Spleen (tissue), 11 donors: Measurements from ENCODE around the gene MCCC1. TPM values are rescaled to one million over a fixed set of nuclear protein-coding genes. Genes with fewer than 3 reads are reported as not detected.

ENCODE experiments used
- DNase-seq: peaks from one replicate; pipeline ENCODE4 v3.0.0-alpha.2; 2020
- H3K27ac ChIP-seq, 8 donors: fragments of 200-600 bp; sonication (generic) in 7 of 8; 1 replicate in 4 of 8; 2 replicates in 4 of 8; pipeline versions ENCODE4 v1.5.0 to v1.8.0; 2016 to 2021; ENCODE audit warnings: inconsistent platforms in 4 of 8, mild to moderate bottlenecking in 4 of 8, moderate library complexity in 1 of 8
- H3K27me3 ChIP-seq, 7 donors: fragments of 200-600 bp; sonication (generic) in 6 of 7; replicated peaks in 1 of 7; 1 replicate in 4 of 7; 2 replicates in 3 of 7; pipeline versions ENCODE4 v1.5.0 to v1.8.0; 2016 to 2021; ENCODE audit warnings: inconsistent platforms in 3 of 7, mild to moderate bottlenecking in 1 of 7
- H3K36me3 ChIP-seq, 6 donors: fragments of 200-600 bp; sonication (generic) in 5 of 6; 1 replicate in 4 of 6; 2 replicates in 2 of 6; pipeline versions ENCODE4 v1.5.0 to v1.8.0; 2016 to 2021; ENCODE audit warnings: inconsistent platforms in 2 of 6
- H3K4me1 ChIP-seq, 6 donors: fragments of 200-600 bp; sonication (generic) in 5 of 6; 1 replicate in 3 of 6; 2 replicates in 3 of 6; pipeline versions ENCODE4 v1.5.0 to v1.8.0; 2016 to 2021; ENCODE audit warnings: inconsistent platforms in 3 of 6
- H3K4me3 ChIP-seq, 8 donors: fragments of 200-600 bp; sonication (generic) in 7 of 8; 1 replicate in 4 of 8; 2 replicates in 4 of 8; pipeline versions ENCODE4 v1.5.0 to v1.8.0; 2016 to 2021; ENCODE audit warnings: inconsistent platforms in 4 of 8, mild to moderate bottlenecking in 4 of 8, moderate library complexity in 2 of 8
- H3K9me3 ChIP-seq, 8 donors: fragments of 200-600 bp; sonication (generic) in 7 of 8; 1 replicate in 4 of 8; 2 replicates in 4 of 8; pipeline versions ENCODE4 v1.5.0 to v1.8.0; 2016 to 2021; ENCODE audit warnings: inconsistent platforms in 4 of 8
- POLR2A ChIP-seq, 3 donors: fragments of 450-650 bp; IDR thresholded peaks; one replicate each; pipeline ENCODE4 v1.5.1; 2017; ENCODE audit warnings: antibody characterized with exemption in 3 of 3, mild to moderate bottlenecking in 1 of 3
- POLR2AphosphoS5 ChIP-seq, 3 donors: sonication (generic); formaldehyde crosslinking; IDR thresholded peaks; one replicate each; pipeline ENCODE4 v1.5.1; 2017; ENCODE audit warnings: antibody characterized with exemption in 3 of 3
- WGBS, 5 donors: extraction: QIAGEN DNeasy Blood & Tissue Kit in 3 of 5; methylation state at CpG; one replicate each; pipeline versions ENCODE4 v1.1.5 to v1.1.7; 2013 to 2018; 5-methylcytosine and 5-hydroxymethylcytosine counted together
- intact Hi-C: fragments of 100-400 bp; cut with DNase I; formaldehyde crosslinking; loops from one replicate; pipeline ENCODE4 v1.15.0; 2023; ENCODE audit warnings: low total_unique reads
- polyA plus RNA-seq, 3 donors: library from polyadenylated mRNA; stranded (reverse); fragments of 200-250 nt; gene quantifications; one replicate each; pipeline ENCODE4 v1.2.1, GENCODE V29; 2013
- total RNA-seq, 7 donors: library from RNA; depleted of rRNA in 3 of 7; stranded (reverse); fragments of >200 nt in 3 of 7; fragmentation: NEBNext Ultra II Directional in 4 of 7; extraction: Animal tissue kit (Norgen Biotek cat#: 25700) in 4 of 7; gene quantifications; one replicate each; pipeline versions ENCODE4 v1.1.0 to v1.2.1, GENCODE V29; 2016 to 2021
- TF ChIP-seq, protein P1 (sequence below), 11 experiments: fragments of 200-600 bp in 7 of 11; fragments of 450-650 bp in 4 of 11; sonication (generic) in 4 of 11; IDR thresholded peaks in 8 of 11; conservative IDR thresholded peaks in 3 of 11; 1 replicate in 7 of 11; 2 replicates in 4 of 11; pipeline versions ENCODE4 v1.4.0 to v1.8.0; 2016 to 2021; ENCODE audit warnings: antibody characterized with exemption in 11 of 11, inconsistent platforms in 4 of 11, mild to moderate bottlenecking in 1 of 11
- donor health status: healthy with polysubstance abuse.
- donor health status: DM: no; HTN: no; CAD: no; lungs with moderate emphysema.
- donor health status: DM: no; HTN: no; CAD: no.
- donor health status: Bipolar disorder and iron deficiency.
- donor health status: healthy.
- donor health status: DM: no; HTN: no; CAD: no.
- donor health status: DM: yes; HTN: yes; CAD: no.

Gene MCCC1
- total and polyA plus RNA-seq, 10 donors = 18.6 to 96.1 (median 28.7) TPM

DNA sequence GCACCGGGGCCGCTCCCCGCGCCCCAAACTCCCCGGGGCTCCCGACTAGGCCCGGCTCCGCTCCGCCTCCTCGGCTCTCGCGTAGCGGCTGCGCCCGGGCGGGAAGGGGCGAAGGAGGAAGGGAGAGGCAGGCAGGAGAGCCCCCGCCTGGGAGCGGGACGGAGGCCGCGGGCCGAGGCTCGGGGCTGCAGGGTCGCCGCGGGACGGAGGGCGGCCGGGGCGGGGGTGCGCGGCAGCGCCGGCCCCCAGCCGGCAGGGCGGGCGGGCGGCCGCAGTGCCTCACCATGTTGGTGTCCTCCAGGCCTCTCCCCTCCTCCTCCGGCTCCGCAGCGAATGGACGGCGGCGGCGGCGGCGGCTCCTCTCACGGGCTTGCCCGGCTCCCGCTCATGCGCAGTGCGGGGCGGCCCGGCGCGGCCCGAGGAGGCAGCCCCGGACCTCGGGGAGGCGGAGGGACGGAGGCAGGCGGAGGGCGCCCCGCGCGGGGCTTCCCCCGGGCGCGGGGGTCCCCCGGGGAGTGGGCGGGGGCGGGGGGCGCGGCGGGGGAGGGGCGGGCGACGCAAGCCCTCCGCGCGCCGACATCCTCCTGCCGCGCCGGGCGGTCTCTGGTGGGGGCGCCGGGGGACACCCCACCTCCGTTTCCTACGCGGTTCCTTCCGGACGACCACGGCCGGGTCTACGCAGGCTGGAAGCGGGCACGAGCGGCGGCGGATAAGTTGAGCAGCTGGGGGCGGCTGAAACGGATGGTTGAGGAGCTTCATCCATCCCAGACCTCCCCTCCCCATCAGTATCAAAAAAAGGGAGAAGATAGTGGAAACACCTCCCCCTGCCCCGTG, 118.9 kb downstream of the MCCC1 start, which contains the start of gene DCUN1D1:
TSS of gene DCUN1D1 (minus strand) at position 335 of the 834 bp plus-strand sequence. CDS start at position 286, 49 bp downstream.
- intact Hi-C loops = no loop called here
- no peaks in the 10 kb centered on the region for H3K27me3 ChIP-seq
- H3K27ac ChIP-seq = peak within 1 kb of the TSS; percentile 72 to 96 (median 90)
- no peaks in the 10 kb centered on the region for H3K36me3 ChIP-seq
- H3K4me1 ChIP-seq = peaks cover 12 to 56% (median 28%) of the 10 kb centered on the region in 6 donors
- peak within 1 kb of the TSS; percentile 79 to 95 (median 89) for H3K4me3 ChIP-seq
- H3K9me3 ChIP-seq = no peaks in the 10 kb centered on the region
- TF ChIP-seq, protein P1, sequence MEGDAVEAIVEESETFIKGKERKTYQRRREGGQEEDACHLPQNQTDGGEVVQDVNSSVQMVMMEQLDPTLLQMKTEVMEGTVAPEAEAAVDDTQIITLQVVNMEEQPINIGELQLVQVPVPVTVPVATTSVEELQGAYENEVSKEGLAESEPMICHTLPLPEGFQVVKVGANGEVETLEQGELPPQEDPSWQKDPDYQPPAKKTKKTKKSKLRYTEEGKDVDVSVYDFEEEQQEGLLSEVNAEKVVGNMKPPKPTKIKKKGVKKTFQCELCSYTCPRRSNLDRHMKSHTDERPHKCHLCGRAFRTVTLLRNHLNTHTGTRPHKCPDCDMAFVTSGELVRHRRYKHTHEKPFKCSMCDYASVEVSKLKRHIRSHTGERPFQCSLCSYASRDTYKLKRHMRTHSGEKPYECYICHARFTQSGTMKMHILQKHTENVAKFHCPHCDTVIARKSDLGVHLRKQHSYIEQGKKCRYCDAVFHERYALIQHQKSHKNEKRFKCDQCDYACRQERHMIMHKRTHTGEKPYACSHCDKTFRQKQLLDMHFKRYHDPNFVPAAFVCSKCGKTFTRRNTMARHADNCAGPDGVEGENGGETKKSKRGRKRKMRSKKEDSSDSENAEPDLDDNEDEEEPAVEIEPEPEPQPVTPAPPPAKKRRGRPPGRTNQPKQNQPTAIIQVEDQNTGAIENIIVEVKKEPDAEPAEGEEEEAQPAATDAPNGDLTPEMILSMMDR (IDR thresholded peaks at IDR 0.05 in 8 of 11, conservative IDR thresholded peaks at IDR 0.05 in 3 of 11) = no peak
- TF ChIP-seq POLR2AphosphoS5 (IDR thresholded peaks at IDR 0.05) = peak; percentile 84 to 88 (median 87)
- peak in 1 of 3 donors; percentile 48 for TF ChIP-seq POLR2A (IDR thresholded peaks at IDR 0.05)
- 0 to 1% (median 1%) methylated on average over 10 to 106 of the region's 106 CpGs for WGBS, 5 donors
- DNase-seq = peak; percentile 98

DNA sequence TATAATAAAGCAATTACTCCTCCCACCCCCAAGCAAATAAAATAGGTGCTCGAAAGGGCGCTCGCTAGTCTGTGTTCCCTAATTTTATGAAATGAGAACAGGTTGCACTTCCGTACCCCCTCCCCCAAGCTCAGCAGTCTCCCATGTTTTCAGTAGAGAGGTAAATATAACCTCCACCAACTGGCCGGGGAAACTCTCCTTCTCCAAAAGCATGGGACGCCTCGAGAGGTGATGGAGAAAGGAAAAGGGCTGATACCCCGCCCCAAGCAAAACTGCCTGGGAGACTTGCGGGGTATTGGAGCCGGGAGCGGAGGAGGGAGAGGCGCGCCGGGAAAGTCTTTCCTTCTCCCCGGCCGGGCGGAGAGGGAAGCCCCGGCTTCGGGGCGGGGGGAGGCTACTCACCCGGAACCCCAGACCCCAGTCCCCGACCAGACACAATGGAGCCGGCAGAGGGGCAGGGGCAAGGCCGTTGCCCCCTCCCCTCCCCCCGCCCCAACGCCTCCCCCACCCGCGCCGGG, 119.6 kb downstream of the MCCC1 start:
- H3K27me3 ChIP-seq = no peaks in the 10 kb centered on the region
- peak overlapping the region; percentile 72 to 96 (median 90) for H3K27ac ChIP-seq
- no peaks in the 10 kb centered on the region for H3K9me3 ChIP-seq
- intact Hi-C loops = no loop called here
- DNase-seq = no peak
- H3K36me3 ChIP-seq = no peaks in the 10 kb centered on the region
- H3K4me1 ChIP-seq = peaks cover 12 to 63% (median 28%) of the 10 kb centered on the region in 6 donors
- H3K4me3 ChIP-seq = peak overlapping the region; percentile 79 to 95 (median 89)
- TF ChIP-seq POLR2A (IDR thresholded peaks at IDR 0.05) (no peak), POLR2AphosphoS5 (IDR thresholded peaks at IDR 0.05) (no peak)
- TF ChIP-seq, protein P1 (IDR thresholded peaks at IDR 0.05 in 8 of 11, conservative IDR thresholded peaks at IDR 0.05 in 3 of 11) = no peak
- 0 to 2% (median 0%) methylated on average over 12 to 27 of the region's 29 CpGs for WGBS, 5 donors

GRCh38 chr3:182979103-182979673, 120.1 kb downstream of the MCCC1 start:
- Histone ChIP-seq H3K27ac (peak overlapping the region in 6 of 8 donors; percentile 86 to 96 (median 92)), H3K9me3 (no peaks in the 10 kb centered on the region), H3K4me3 (peak overlapping the region; percentile 79 to 95 (median 89)), H3K36me3 (no peaks in the 10 kb centered on the region), H3K27me3 (no peaks in the 10 kb centered on the region), H3K4me1 (peaks cover 12 to 66% (median 29%) of the 10 kb centered on the region in 6 donors)
- no peak for TF ChIP-seq POLR2A (IDR thresholded peaks at IDR 0.05)
- TF ChIP-seq, protein P1 (IDR thresholded peaks at IDR 0.05 in 8 of 11, conservative IDR thresholded peaks at IDR 0.05 in 3 of 11) = no peak
- TF ChIP-seq POLR2AphosphoS5 (IDR thresholded peaks at IDR 0.05) = no peak
- 4 to 10% (median 7%) methylated on average over 10 of the region's 10 CpGs for WGBS, 5 donors
- intact Hi-C loops = no loop called here
- DNase-seq = no peak
